IPS DF 6.9 (cell line): ENCODE measurements around the gene GPR143.

ENCODE experiments used
- DNase-seq: peaks from one replicate; pipeline ENCODE4 v3.0.0-alpha.2; 2013; ENCODE audit warnings: low read depth, low spot score
- H3K27ac ChIP-seq: one replicate; pipeline ENCODE4 v1.5.1; 2013; ENCODE audit warnings: low read length, control low read depth
- H3K27me3 ChIP-seq: 2 replicates; pipeline ENCODE4 v1.6.1; 2013; ENCODE audit warnings: mild to moderate bottlenecking, low read length; ENCODE audit not compliant: control insufficient read depth, insufficient read depth
- H3K36me3 ChIP-seq: 2 replicates; pipeline ENCODE4 v1.6.1; 2013; ENCODE audit warnings: low read length; ENCODE audit not compliant: control insufficient read depth, insufficient read depth
- H3K4me1 ChIP-seq: 2 replicates; pipeline ENCODE4 v1.6.1; 2013; ENCODE audit warnings: low read length; ENCODE audit not compliant: control insufficient read depth, insufficient read depth
- H3K4me3 ChIP-seq: 2 replicates; pipeline ENCODE4 v1.5.1; 2013; ENCODE audit warnings: mild to moderate bottlenecking, low read length
- H3K9me3 ChIP-seq: 2 replicates; pipeline ENCODE4 v1.6.1; 2013; ENCODE audit warnings: low read length, inconsistent platforms; ENCODE audit not compliant: control insufficient read depth, insufficient read depth
- WGBS: extraction: QIAGEN DNeasy Blood & Tissue Kit; methylation state at CpG from one replicate; pipeline ENCODE4 v1.1.7; 2013; ENCODE audit warnings: mixed read lengths, missing lambda C conversion rate; ENCODE audit not compliant: insufficient read length, insufficient coverage; 5-methylcytosine and 5-hydroxymethylcytosine counted together

The GPR143 gene

DNA sequence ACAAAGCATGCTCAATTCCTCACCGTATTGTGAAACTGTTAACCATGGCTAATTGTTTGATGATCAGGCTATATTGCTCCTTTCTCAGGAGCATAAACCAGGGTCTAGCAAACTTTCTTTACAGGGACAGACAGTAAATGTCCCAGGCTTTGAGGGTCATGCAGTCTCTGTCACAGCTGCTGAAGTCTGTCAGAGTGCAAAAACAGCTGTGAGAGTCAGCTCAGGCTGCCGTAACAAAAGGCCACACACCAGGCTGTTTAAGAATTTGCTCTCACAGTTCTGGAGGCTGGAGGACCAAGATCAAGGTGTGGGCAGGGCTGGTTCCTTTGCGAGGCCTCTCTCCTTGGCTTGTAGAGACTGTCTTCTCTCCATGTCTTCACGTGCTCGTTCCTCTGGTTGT lies 75.6 kb downstream of the GPR143 start:
- H3K36me3 ChIP-seq: 0 out of 2 replicates have a peak, but pooled peaks cover 9% of the 10 kb centered on the region

GRCh38 chrX:9688833-9689232 lies 76.8 kb downstream of the GPR143 start:
- WGBS: no CpG with 5 or more reads among the region's 24 CpGs
- H3K4me1 ChIP-seq: no peaks in the 10 kb centered on the region
- H3K27me3 ChIP-seq: no peaks in the 10 kb centered on the region

More for the DNA sequence above, 75.6 kb downstream of the GPR143 start:
- H3K27ac ChIP-seq: no peak overlapping the region
- no peak for DNase-seq
- no peaks in the 10 kb centered on the region for H3K27me3 ChIP-seq
- H3K4me3 ChIP-seq: no peak overlapping the region
- no peaks in the 10 kb centered on the region for H3K9me3 ChIP-seq
- H3K4me1 ChIP-seq: no peaks in the 10 kb centered on the region
- WGBS: no CpG with 5 or more reads among the region's 5 CpGs

GRCh38 chrX:9687899-9688298 lies 77.7 kb downstream of the GPR143 start:
- Histone ChIP-seq H3K27me3 (no peaks in the 10 kb centered on the region), H3K36me3 (0 out of 2 replicates have a peak, but pooled peaks cover 5% of the 10 kb centered on the region), H3K27ac (no peak overlapping the region), H3K4me1 (no peaks in the 10 kb centered on the region), H3K9me3 (no peaks in the 10 kb centered on the region), H3K4me3 (no peak overlapping the region)
- no peak for DNase-seq
- no CpG with 5 or more reads among the region's 27 CpGs for whole genome bisulfite sequencing

More at GRCh38 chrX:9688833-9689232, 76.8 kb downstream of the GPR143 start:
- no peak for DNase-seq
- no peak overlapping the region for H3K27ac ChIP-seq
- H3K4me3 ChIP-seq: no peak overlapping the region
- H3K9me3 ChIP-seq: no peaks in the 10 kb centered on the region
- H3K36me3 ChIP-seq: 0 out of 2 replicates have a peak, but pooled peaks cover 9% of the 10 kb centered on the region

- Histone ChIP-seq H3K27ac (no peak overlapping the region), H3K27me3 (no peaks in the 10 kb centered on the region), H3K36me3 (no peaks in the 10 kb centered on the region), H3K4me3 (no peak overlapping the region), H3K9me3 (no peaks in the 10 kb centered on the region), H3K4me1 (no peaks in the 10 kb centered on the region)
- DNase-seq: no peak
- WGBS: no CpG with 5 or more reads among the region's 9 CpGs
Measured at GRCh38 chrX:9683350-9683749, 82.3 kb downstream of the GPR143 start.

GRCh38 chrX:9682861-9683260 lies 82.8 kb downstream of the GPR143 start:
- H3K4me3 ChIP-seq: no peak overlapping the region
- H3K27ac ChIP-seq: no peak overlapping the region
- no peak for DNase-seq
- H3K9me3 ChIP-seq: no peaks in the 10 kb centered on the region
- H3K4me1 ChIP-seq: no peaks in the 10 kb centered on the region
- H3K27me3 ChIP-seq: no peaks in the 10 kb centered on the region
- no CpG with 5 or more reads among the region's 6 CpGs for WGBS
- H3K36me3 ChIP-seq: no peaks in the 10 kb centered on the region

DNA sequence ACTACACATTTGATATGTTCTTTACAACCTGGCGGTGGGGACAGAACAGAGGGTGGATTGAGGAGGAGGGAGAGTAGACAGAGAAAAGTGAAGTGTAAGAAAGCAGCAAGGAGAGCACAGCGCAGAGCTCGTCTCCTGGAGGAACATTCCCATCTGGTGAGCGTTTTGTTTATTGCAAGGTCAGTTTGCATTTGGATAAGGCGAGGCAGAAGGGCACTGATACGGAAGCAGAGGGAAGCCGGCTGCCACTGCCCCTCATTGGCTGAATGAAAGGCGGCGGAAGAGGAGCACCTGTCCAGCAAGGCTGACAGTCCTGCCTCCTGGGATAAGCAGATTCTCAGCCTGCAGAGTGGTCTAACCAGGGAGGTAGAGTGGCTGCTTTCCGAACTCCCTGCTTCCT lies 83.2 kb downstream of the GPR143 start:
- H3K36me3 ChIP-seq: no peaks in the 10 kb centered on the region
- H3K9me3 ChIP-seq: no peaks in the 10 kb centered on the region
- no CpG with 5 or more reads among the region's 10 CpGs for WGBS
- no peaks in the 10 kb centered on the region for H3K4me1 ChIP-seq
- DNase-seq: no peak
- no peak overlapping the region for H3K4me3 ChIP-seq
- no peak overlapping the region for H3K27ac ChIP-seq
- H3K27me3 ChIP-seq: no peaks in the 10 kb centered on the region

- Histone ChIP-seq H3K27ac (no peak overlapping the region), H3K36me3 (no peaks in the 10 kb centered on the region), H3K27me3 (no peaks in the 10 kb centered on the region), H3K9me3 (no peaks in the 10 kb centered on the region), H3K4me3 (no peak overlapping the region), H3K4me1 (no peaks in the 10 kb centered on the region)
- no peak for DNase-seq
- no CpG with 5 or more reads among the region's 4 CpGs for WGBS
Measured at GRCh38 chrX:9681422-9681821, 84.2 kb downstream of the GPR143 start.

DNA sequence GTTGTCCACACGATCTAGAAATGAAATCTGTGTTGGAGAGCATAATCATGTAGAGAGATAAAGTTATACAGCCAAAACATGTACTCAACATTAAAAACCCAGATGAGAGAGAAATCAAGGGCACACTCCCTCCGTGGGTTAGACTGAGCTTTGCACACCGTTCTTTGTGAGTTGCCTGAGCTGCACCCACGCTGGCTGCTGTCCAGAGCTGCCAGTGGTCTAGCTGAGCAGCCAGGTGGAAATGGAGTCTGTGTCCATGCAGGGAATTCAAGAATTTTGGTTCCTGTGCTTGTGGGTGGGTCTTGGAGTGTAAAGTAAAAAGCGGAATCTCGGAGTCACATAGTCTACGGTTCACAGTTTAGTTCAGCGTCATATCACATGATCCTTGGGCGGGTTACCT lies 84.6 kb downstream of the GPR143 start:
- no peak for DNase-seq
- Histone ChIP-seq H3K4me3 (no peak overlapping the region), H3K27ac (no peak overlapping the region), H3K9me3 (no peaks in the 10 kb centered on the region), H3K4me1 (no peaks in the 10 kb centered on the region), H3K27me3 (no peaks in the 10 kb centered on the region), H3K36me3 (no peaks in the 10 kb centered on the region)
- no CpG with 5 or more reads among the region's 9 CpGs for WGBS

DNA sequence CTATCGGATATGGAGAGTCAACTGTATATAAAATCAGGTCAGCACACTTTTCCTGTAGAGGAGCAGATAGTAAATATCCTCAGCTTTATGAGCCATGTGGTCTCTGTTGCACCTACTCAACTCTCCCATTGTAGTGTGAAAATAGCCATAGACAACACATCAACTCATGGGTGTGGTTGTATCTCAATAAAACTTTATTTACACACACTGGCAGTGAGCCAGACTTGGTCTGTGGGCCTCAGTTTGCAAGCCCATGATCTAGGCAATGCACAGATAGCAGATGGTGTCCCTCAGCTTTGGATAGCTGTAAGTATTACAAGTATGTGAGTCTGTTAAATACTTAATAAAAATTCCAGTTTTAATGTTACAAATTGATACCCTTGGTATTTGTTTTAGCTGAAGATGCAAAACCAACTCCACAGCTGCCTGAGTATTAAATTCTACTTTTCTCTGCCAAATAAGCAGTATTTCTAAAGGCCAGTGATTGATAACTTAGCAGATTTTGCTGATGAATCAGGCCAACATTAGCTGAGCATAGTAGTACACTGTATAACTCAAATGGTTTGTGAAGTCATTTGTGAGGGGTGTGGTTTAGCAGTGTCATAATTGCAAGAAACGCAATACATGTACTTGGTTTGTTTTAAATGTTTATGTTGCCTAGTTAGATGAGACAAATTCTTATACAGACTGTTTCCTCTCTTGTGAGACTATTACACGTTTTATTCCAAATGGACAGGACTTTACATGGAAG lies 87.3 kb downstream of the GPR143 start:
- Histone ChIP-seq H3K9me3 (no peaks in the 10 kb centered on the region), H3K4me1 (no peaks in the 10 kb centered on the region), H3K27ac (no peak overlapping the region), H3K27me3 (no peaks in the 10 kb centered on the region), H3K4me3 (no peak overlapping the region), H3K36me3 (no peaks in the 10 kb centered on the region)
- DNase-seq: no peak
- WGBS: no CpG with 5 or more reads among the region's 3 CpGs

GRCh38 chrX:9677098-9677739 lies 88.4 kb downstream of the GPR143 start:
- DNase-seq: no peak
- no CpG with 5 or more reads among the region's 7 CpGs for WGBS
- H3K27me3 ChIP-seq: no peaks in the 10 kb centered on the region
- no peak overlapping the region for H3K4me3 ChIP-seq
- no peak overlapping the region for H3K27ac ChIP-seq
- H3K4me1 ChIP-seq: no peaks in the 10 kb centered on the region
- H3K36me3 ChIP-seq: no peaks in the 10 kb centered on the region
- H3K9me3 ChIP-seq: no peaks in the 10 kb centered on the region

DNA sequence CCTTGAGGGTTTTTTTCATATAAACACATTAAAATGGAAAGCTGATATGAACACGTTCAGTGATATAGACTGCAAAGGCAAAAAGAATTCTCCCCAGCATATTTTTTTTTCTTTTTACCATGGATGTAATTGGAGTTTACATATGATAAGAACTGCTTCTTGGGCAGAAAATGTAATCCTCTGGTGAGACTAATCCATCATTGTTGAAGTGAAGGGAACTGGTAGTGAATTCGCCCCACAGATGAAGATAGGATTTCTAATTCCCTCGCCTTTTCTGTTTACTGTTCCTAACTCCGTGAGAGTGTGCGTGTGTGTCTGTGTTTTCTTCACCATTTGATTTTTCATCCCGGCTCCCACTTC lies 88.9 kb downstream of the GPR143 start:
- WGBS: no CpG with 5 or more reads among the region's 6 CpGs
- Histone ChIP-seq H3K4me3 (no peak overlapping the region), H3K36me3 (no peaks in the 10 kb centered on the region), H3K27me3 (no peaks in the 10 kb centered on the region), H3K27ac (no peak overlapping the region), H3K4me1 (no peaks in the 10 kb centered on the region), H3K9me3 (no peaks in the 10 kb centered on the region)
- no peak for DNase-seq
